ENCODE data around the gene RIMS1. TPM values are rescaled to one million over a fixed set of nuclear protein-coding genes. Genes with fewer than 3 reads are reported as not detected.

Gene RIMS1
- total and polyA plus RNA-seq, 9 of the 15 experiments (the other 6 are each of a cell fraction or from before 2014, with no cell fraction given): not detected

DNA sequence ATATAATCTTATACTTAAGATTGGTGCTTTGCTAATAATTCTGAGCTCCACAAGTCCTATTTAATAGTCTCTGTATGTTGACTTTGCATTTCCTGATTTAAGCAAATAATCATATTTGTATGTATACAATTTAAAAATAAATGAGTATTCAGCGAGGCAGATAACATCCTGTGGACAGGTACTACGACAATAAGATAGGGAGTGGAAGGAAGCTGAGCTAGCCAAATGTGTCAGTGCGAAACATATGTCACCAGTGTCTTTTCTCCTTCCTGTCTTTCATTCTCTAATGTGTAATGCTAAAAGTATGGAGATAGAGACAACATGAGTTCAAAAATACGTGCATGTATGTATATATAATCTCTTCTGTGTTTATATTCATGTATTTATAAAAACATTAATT is 375.9 kb downstream of the RIMS1 start:
- Histone ChIP-seq H2AFZ (ENCODE audit: low read depth, low read length) (no peak overlapping the region), H3K4me3 (no peak overlapping the region), H3K4me1 (replicated peaks in 1 of 2; ENCODE audit: control insufficient read depth in 2 of 2, insufficient read depth in 2 of 2, low read length in 2 of 2) (no peaks in the 10 kb centered on the region), H3K36me3 (ENCODE audit: control insufficient read depth, insufficient read depth, low read length) (no peaks in the 10 kb centered on the region), H3K9me3 (replicated peaks; ENCODE audit: control insufficient read depth, insufficient read depth, low read depth, low read length) (no peaks in the 10 kb centered on the region), H3K27me3 (ENCODE audit: control insufficient read depth in 2 of 2, insufficient read depth in 2 of 2, low read length in 2 of 2) (no peaks in the 10 kb centered on the region), H3K9ac (ENCODE audit: insufficient read depth in 1 of 2, low read depth in 2 of 2, low read length in 2 of 2) (no peak overlapping the region), H3K27ac (ENCODE audit: extremely low read depth, low read depth, low read length) (no peak overlapping the region), H3K79me2 (ENCODE audit: control insufficient read depth, insufficient read depth, low read length) (no peaks in the 10 kb centered on the region), H4K20me1 (replicated peaks; ENCODE audit: control insufficient read depth, insufficient read depth, low read length) (no peaks in the 10 kb centered on the region), H3K9me1 (ENCODE audit: control insufficient read depth, insufficient read depth, low read length) (no peaks in the 10 kb centered on the region), H3K4me2 (ENCODE audit: insufficient read depth, low read length) (no peak overlapping the region)
- in situ Hi-C loops (cut with MboI) (no loop called here), intact Hi-C loops (cut with micrococcal nuclease) (no loop called here)
- no peak for FAIRE-seq
- POLR2A ChIA-PET: no interaction called here
- ATAC-seq: no peak
- WGBS (ENCODE audit: insufficient coverage, low coverage, missing lambda C conversion rate): 3% methylated on average over 4 of the region's 4 CpGs
- CTCF ChIA-PET (ENCODE audit: low intra/inter-chr PET ratio): no interaction called here
- DNase-seq (ENCODE audit: extremely low read depth in 1 of 4, low spot score in 3 of 4): no peak
- BruUV-seq (replicated peaks): no TSS peak
- TF ChIP-seq ZNF253 (CRISPR knock-in tag; conservative IDR thresholded peaks at IDR 0.05) (no peak), NBN (IDR thresholded peaks at IDR 0.05; ENCODE audit: low read depth) (no peak), ATF7 (IDR thresholded peaks at IDR 0.05) (no peak), RBM15 (IDR thresholded peaks at IDR 0.05; ENCODE audit: insufficient read depth, low read length) (no peak), SREBF1 (IDR thresholded peaks at IDR 0.05; ENCODE audit: borderline replicate concordance, low read depth, low read length) (no peak), ZNF445 (CRISPR knock-in tag; IDR thresholded peaks at IDR 0.05; ENCODE audit: low read depth) (no peak), ZNF24 (IDR thresholded peaks at IDR 0.05) (no peak), DNMT1 (IDR thresholded peaks at IDR 0.05) (no peak)
- TF ChIP-seq, protein P1, sequence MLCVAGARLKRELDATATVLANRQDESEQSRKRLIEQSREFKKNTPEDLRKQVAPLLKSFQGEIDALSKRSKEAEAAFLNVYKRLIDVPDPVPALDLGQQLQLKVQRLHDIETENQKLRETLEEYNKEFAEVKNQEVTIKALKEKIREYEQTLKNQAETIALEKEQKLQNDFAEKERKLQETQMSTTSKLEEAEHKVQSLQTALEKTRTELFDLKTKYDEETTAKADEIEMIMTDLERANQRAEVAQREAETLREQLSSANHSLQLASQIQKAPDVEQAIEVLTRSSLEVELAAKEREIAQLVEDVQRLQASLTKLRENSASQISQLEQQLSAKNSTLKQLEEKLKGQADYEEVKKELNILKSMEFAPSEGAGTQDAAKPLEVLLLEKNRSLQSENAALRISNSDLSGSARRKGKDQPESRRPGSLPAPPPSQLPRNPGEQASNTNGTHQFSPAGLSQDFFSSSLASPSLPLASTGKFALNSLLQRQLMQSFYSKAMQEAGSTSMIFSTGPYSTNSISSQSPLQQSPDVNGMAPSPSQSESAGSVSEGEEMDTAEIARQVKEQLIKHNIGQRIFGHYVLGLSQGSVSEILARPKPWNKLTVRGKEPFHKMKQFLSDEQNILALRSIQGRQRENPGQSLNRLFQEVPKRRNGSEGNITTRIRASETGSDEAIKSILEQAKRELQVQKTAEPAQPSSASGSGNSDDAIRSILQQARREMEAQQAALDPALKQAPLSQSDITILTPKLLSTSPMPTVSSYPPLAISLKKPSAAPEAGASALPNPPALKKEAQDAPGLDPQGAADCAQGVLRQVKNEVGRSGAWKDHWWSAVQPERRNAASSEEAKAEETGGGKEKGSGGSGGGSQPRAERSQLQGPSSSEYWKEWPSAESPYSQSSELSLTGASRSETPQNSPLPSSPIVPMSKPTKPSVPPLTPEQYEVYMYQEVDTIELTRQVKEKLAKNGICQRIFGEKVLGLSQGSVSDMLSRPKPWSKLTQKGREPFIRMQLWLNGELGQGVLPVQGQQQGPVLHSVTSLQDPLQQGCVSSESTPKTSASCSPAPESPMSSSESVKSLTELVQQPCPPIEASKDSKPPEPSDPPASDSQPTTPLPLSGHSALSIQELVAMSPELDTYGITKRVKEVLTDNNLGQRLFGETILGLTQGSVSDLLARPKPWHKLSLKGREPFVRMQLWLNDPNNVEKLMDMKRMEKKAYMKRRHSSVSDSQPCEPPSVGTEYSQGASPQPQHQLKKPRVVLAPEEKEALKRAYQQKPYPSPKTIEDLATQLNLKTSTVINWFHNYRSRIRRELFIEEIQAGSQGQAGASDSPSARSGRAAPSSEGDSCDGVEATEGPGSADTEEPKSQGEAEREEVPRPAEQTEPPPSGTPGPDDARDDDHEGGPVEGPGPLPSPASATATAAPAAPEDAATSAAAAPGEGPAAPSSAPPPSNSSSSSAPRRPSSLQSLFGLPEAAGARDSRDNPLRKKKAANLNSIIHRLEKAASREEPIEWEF (CRISPR knock-in tag; IDR thresholded peaks at IDR 0.05): no peak
- TF ChIP-seq, protein P2, sequence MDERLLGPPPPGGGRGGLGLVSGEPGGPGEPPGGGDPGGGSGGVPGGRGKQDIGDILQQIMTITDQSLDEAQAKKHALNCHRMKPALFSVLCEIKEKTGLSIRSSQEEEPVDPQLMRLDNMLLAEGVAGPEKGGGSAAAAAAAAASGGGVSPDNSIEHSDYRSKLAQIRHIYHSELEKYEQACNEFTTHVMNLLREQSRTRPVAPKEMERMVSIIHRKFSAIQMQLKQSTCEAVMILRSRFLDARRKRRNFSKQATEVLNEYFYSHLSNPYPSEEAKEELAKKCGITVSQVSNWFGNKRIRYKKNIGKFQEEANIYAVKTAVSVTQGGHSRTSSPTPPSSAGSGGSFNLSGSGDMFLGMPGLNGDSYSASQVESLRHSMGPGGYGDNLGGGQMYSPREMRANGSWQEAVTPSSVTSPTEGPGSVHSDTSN (CRISPR knock-in tag; IDR thresholded peaks at IDR 0.05; ENCODE audit: low read depth): no peak
- TF ChIP-seq, protein P2 (tag; conservative IDR thresholded peaks at IDR 0.05; ENCODE audit: low read depth): no peak
- TF ChIP-seq, protein P3, sequence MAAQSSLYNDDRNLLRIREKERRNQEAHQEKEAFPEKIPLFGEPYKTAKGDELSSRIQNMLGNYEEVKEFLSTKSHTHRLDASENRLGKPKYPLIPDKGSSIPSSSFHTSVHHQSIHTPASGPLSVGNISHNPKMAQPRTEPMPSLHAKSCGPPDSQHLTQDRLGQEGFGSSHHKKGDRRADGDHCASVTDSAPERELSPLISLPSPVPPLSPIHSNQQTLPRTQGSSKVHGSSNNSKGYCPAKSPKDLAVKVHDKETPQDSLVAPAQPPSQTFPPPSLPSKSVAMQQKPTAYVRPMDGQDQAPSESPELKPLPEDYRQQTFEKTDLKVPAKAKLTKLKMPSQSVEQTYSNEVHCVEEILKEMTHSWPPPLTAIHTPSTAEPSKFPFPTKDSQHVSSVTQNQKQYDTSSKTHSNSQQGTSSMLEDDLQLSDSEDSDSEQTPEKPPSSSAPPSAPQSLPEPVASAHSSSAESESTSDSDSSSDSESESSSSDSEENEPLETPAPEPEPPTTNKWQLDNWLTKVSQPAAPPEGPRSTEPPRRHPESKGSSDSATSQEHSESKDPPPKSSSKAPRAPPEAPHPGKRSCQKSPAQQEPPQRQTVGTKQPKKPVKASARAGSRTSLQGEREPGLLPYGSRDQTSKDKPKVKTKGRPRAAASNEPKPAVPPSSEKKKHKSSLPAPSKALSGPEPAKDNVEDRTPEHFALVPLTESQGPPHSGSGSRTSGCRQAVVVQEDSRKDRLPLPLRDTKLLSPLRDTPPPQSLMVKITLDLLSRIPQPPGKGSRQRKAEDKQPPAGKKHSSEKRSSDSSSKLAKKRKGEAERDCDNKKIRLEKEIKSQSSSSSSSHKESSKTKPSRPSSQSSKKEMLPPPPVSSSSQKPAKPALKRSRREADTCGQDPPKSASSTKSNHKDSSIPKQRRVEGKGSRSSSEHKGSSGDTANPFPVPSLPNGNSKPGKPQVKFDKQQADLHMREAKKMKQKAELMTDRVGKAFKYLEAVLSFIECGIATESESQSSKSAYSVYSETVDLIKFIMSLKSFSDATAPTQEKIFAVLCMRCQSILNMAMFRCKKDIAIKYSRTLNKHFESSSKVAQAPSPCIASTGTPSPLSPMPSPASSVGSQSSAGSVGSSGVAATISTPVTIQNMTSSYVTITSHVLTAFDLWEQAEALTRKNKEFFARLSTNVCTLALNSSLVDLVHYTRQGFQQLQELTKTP (IDR thresholded peaks at IDR 0.05; ENCODE audit: low read depth in 1 of 2, partially characterized antibody in 2 of 2): no peak
